H9 (cell line): ENCODE data around the gene DOCK2. TPM values are rescaled to one million over a fixed set of nuclear protein-coding genes. Genes with fewer than 3 reads are reported as not detected.

Source experiments
- DNase-seq: peaks from one replicate; pipeline ENCODE4 v3.0.0-alpha.2; 2017
- H2AFZ ChIP-seq: one replicate; pipeline ENCODE4 v1.6.1; 2013; ENCODE audit warnings: mild to moderate bottlenecking, low read length, control low read depth, moderate library complexity
- H2AK5ac ChIP-seq: 2 replicates; pipeline ENCODE4 v1.6.1; 2013; ENCODE audit warnings: low read length, control low read depth, mixed read lengths; ENCODE audit not compliant: insufficient read length
- H2BK120ac ChIP-seq: one replicate; pipeline ENCODE4 v1.6.1; 2013; ENCODE audit warnings: low read depth, mild to moderate bottlenecking, low read length, control low read depth, inconsistent platforms; ENCODE audit not compliant: poor library complexity, severe bottlenecking
- H2BK12ac ChIP-seq: 2 replicates; pipeline ENCODE4 v1.6.1; 2013; ENCODE audit warnings: low read length, control low read depth, mixed read lengths, low read depth; ENCODE audit not compliant: insufficient read length
- H2BK15ac ChIP-seq: 2 replicates; pipeline ENCODE4 v1.6.1; 2013; ENCODE audit warnings: low read depth, low read length, control low read depth
- H2BK20ac ChIP-seq: one replicate; pipeline ENCODE4 v1.6.1; 2013; ENCODE audit warnings: low read depth, mild to moderate bottlenecking, low read length, control low read depth, inconsistent platforms; ENCODE audit not compliant: poor library complexity, severe bottlenecking
- H2BK5ac ChIP-seq: 2 replicates; pipeline ENCODE4 v1.6.1; 2013; ENCODE audit warnings: low read length, control low read depth, mixed read lengths; ENCODE audit not compliant: insufficient read length
- H3K14ac ChIP-seq: 2 replicates; pipeline ENCODE4 v1.6.1; 2013; ENCODE audit warnings: low read length, control low read depth; ENCODE audit not compliant: insufficient read depth
- H3K18ac ChIP-seq: 2 replicates; pipeline ENCODE4 v1.6.1; 2013; ENCODE audit warnings: low read depth, mild to moderate bottlenecking, mixed read lengths, low read length, control low read depth; ENCODE audit not compliant: insufficient read length
- H3K23ac ChIP-seq: 2 replicates; pipeline ENCODE4 v1.6.1; 2013; ENCODE audit warnings: low read length, control low read depth, mixed read lengths, low read depth; ENCODE audit not compliant: insufficient read length
- H3K23me2 ChIP-seq: 2 replicates; pipeline ENCODE4 v1.6.1; 2013; ENCODE audit warnings: low read depth, mild to moderate bottlenecking, mixed read lengths, low read length, control low read depth; ENCODE audit not compliant: insufficient read length, poor library complexity, severe bottlenecking
- H3K27ac ChIP-seq: 2 replicates; pipeline ENCODE4 v1.5.1; 2013; ENCODE audit warnings: low read length, control low read depth, mixed read lengths, low read depth; ENCODE audit not compliant: insufficient read length
- H3K27me3 ChIP-seq: 2 replicates; pipeline ENCODE4 v1.6.1; 2013; ENCODE audit warnings: low read length, control low read depth, inconsistent platforms; ENCODE audit not compliant: insufficient read depth
- H3K4ac ChIP-seq: 2 replicates; pipeline ENCODE4 v1.6.1; 2013; ENCODE audit warnings: low read depth, mild to moderate bottlenecking, control low read depth, inconsistent platforms, low read length, moderate library complexity
- H3K4me1 ChIP-seq: 2 replicates; pipeline ENCODE4 v1.6.1; 2013; ENCODE audit warnings: low read length, control low read depth, inconsistent platforms; ENCODE audit not compliant: insufficient read depth
- H3K4me2 ChIP-seq: 2 replicates; pipeline ENCODE4 v1.6.1; 2013; ENCODE audit warnings: low read length, control low read depth, mixed read lengths; ENCODE audit not compliant: insufficient read length, insufficient read depth
- H3K56ac ChIP-seq: 2 replicates; pipeline ENCODE4 v1.6.1; 2013; ENCODE audit warnings: low read depth, mild to moderate bottlenecking, mixed read lengths, low read length, control low read depth; ENCODE audit not compliant: insufficient read length
- H3K79me1 ChIP-seq: 2 replicates; pipeline ENCODE4 v1.6.1; 2013; ENCODE audit warnings: low read depth, mild to moderate bottlenecking, moderate library complexity, low read length, control low read depth, inconsistent platforms; ENCODE audit not compliant: insufficient read depth, poor library complexity, severe bottlenecking
- H3K79me2 ChIP-seq: 2 replicates; pipeline ENCODE4 v1.6.1; 2013; ENCODE audit warnings: low read length, control low read depth, inconsistent platforms; ENCODE audit not compliant: insufficient read depth
- H3K9ac ChIP-seq: 2 replicates; pipeline ENCODE4 v1.6.1; 2013; ENCODE audit warnings: low read length, control low read depth, mixed read lengths; ENCODE audit not compliant: insufficient read length; ENCODE audit errors: extremely low read depth
- H3K9me3 ChIP-seq: one replicate; pipeline ENCODE4 v1.6.1; 2013; ENCODE audit warnings: low read depth, low read length, inconsistent platforms; ENCODE audit not compliant: control insufficient read depth
- H3T11ph ChIP-seq: one replicate; pipeline ENCODE4 v1.6.1; 2013; ENCODE audit warnings: mild to moderate bottlenecking, low read length, control low read depth, inconsistent platforms
- H4K20me1 ChIP-seq: one replicate; pipeline ENCODE4 v1.6.1; 2013; ENCODE audit not compliant: control insufficient read depth, insufficient read length, insufficient read depth
- H4K5ac ChIP-seq: 2 replicates; pipeline ENCODE4 v1.6.1; 2013; ENCODE audit warnings: low read depth, mild to moderate bottlenecking, mixed read lengths, low read length, control low read depth; ENCODE audit not compliant: insufficient read length
- H4K8ac ChIP-seq: replicated peaks from 2 replicates; pipeline ENCODE4 v1.6.1; 2013; ENCODE audit warnings: low read length, control low read depth, mixed read lengths, low read depth; ENCODE audit not compliant: insufficient read length
- H4K91ac ChIP-seq: 2 replicates; pipeline ENCODE4 v1.6.1; 2013; ENCODE audit warnings: low read depth, mild to moderate bottlenecking, moderate library complexity, mixed read lengths, low read length, control low read depth; ENCODE audit not compliant: insufficient read length
- H3K27ac Mint-ChIP-seq, 3 experiments: 2 replicates in 2 of 3; 3 replicates in 1 of 3; pipeline ENCODE4 v1.8.0; 2020 to 2021; ENCODE audit warnings: mixed read lengths in 3 of 3, mild to moderate bottlenecking in 1 of 3, moderate library complexity in 1 of 3
- H3K27me3 Mint-ChIP-seq: 2 replicates; pipeline ENCODE4 v1.8.0; 2021; ENCODE audit warnings: low read depth, mild to moderate bottlenecking, moderate library complexity, mixed read lengths
- H3K36me3 Mint-ChIP-seq, 3 experiments: 2 replicates in 2 of 3; 3 replicates in 1 of 3; pipeline ENCODE4 v1.8.0; 2020 to 2021; ENCODE audit warnings: low read depth in 3 of 3, mixed read lengths in 3 of 3; ENCODE audit not compliant: insufficient read depth in 1 of 3
- H3K4me1 Mint-ChIP-seq, 2 experiments: 2 replicates each; pipeline ENCODE4 v1.8.0; 2020; ENCODE audit warnings: mixed read lengths in 2 of 2
- H3K4me3 Mint-ChIP-seq, 2 experiments: 2 replicates in 1 of 2; 3 replicates in 1 of 2; pipeline ENCODE4 v1.8.0; 2020 to 2021; ENCODE audit warnings: mild to moderate bottlenecking in 2 of 2, mixed read lengths in 2 of 2, moderate library complexity in 1 of 2
- H3K9me3 Mint-ChIP-seq, 2 experiments: 2 replicates in 1 of 2; 3 replicates in 1 of 2; pipeline ENCODE4 v1.8.0; 2020; ENCODE audit warnings: mild to moderate bottlenecking in 2 of 2, mixed read lengths in 2 of 2, moderate library complexity in 1 of 2
- WGBS: extraction: QIAGEN DNeasy Blood & Tissue Kit; methylation state at CpG from one replicate; pipeline ENCODE4 v1.1.7; 2013; ENCODE audit warnings: missing lambda C conversion rate, low lambda C conversion rate, mixed read lengths; ENCODE audit not compliant: insufficient read length; ENCODE audit errors: extremely low coverage; 5-methylcytosine and 5-hydroxymethylcytosine counted together
- total RNA-seq: library from RNA; stranded (reverse); gene quantifications from 2 replicates; pipeline ENCODE4 v1.2.1, GENCODE V29; 2021
- TF ChIP-seq, protein P1 (sequence below): fragments of 200-600 bp; sonication (generic); conservative IDR thresholded peaks from 3 replicates; pipeline ENCODE4 v1.8.0; 2021; ENCODE audit warnings: antibody characterized with exemption, mild to moderate bottlenecking

Gene DOCK2
- total RNA-seq, 1 experiment from 2014 or later = 7.8 TPM

DNA sequence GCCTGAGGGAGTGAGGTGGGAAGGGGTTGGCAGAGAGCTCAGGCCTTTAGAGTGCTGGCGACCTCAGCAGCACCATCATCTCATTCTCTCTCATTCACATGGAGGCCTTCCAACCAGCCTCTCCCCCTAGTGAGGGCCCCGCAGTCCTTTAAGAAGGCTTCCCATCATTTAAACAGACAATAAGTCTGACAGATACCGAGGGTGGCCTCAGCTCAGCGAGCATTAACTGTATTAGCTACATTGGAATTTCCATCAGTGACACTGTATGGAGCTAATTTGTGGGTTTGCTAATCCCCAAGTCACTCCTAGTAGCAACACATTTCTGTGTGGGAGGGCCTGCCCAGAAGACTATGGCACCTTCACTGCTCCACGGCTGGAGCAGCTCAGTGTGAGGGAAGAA, 267.4 kb downstream of the DOCK2 start:
- H3K4ac ChIP-seq = no peak overlapping the region
- no peak for DNase-seq
- no peak overlapping the region for H3K23ac ChIP-seq
- H3T11ph ChIP-seq = no peak overlapping the region
- WGBS = no CpG with 5 or more reads among the region's 5 CpGs
- Mint-ChIP-seq H3K4me1 (peaks cover 12 to 13% of the 10 kb centered on the region in 2 experiments), H3K4me3 (no peak overlapping the region), H3K27me3 (no peaks in the 10 kb centered on the region), H3K27ac (no peak overlapping the region), H3K36me3 (no peaks in the 10 kb centered on the region), H3K9me3 (no peaks in the 10 kb centered on the region; a peak in 1 of 5 replicates)
- no peak overlapping the region for H2BK20ac ChIP-seq
- H3K4me1 ChIP-seq = no peaks in the 10 kb centered on the region
- no peaks in the 10 kb centered on the region for H3K23me2 ChIP-seq
- no peak overlapping the region for H2BK15ac ChIP-seq
- H2AK5ac ChIP-seq = no peak overlapping the region
- no peak overlapping the region for H4K5ac ChIP-seq
- no peak overlapping the region for H2BK5ac ChIP-seq
- no peak overlapping the region for H2AFZ ChIP-seq
- H4K8ac ChIP-seq = no peak overlapping the region
- no peaks in the 10 kb centered on the region for H3K79me2 ChIP-seq
- H3K27me3 ChIP-seq = no peaks in the 10 kb centered on the region
- TF ChIP-seq, protein P1, sequence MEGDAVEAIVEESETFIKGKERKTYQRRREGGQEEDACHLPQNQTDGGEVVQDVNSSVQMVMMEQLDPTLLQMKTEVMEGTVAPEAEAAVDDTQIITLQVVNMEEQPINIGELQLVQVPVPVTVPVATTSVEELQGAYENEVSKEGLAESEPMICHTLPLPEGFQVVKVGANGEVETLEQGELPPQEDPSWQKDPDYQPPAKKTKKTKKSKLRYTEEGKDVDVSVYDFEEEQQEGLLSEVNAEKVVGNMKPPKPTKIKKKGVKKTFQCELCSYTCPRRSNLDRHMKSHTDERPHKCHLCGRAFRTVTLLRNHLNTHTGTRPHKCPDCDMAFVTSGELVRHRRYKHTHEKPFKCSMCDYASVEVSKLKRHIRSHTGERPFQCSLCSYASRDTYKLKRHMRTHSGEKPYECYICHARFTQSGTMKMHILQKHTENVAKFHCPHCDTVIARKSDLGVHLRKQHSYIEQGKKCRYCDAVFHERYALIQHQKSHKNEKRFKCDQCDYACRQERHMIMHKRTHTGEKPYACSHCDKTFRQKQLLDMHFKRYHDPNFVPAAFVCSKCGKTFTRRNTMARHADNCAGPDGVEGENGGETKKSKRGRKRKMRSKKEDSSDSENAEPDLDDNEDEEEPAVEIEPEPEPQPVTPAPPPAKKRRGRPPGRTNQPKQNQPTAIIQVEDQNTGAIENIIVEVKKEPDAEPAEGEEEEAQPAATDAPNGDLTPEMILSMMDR = no peak
- no peak overlapping the region for H2BK120ac ChIP-seq
- no peak overlapping the region for H3K14ac ChIP-seq
- no peak overlapping the region for H3K56ac ChIP-seq
- no peak overlapping the region for H2BK12ac ChIP-seq
- no peak overlapping the region for H4K91ac ChIP-seq
- H3K79me1 ChIP-seq = no peaks in the 10 kb centered on the region
- H3K18ac ChIP-seq = no peak overlapping the region
- no peaks in the 10 kb centered on the region for H3K9me3 ChIP-seq
- H3K27ac ChIP-seq = no peak overlapping the region
- no peak overlapping the region for H3K4me2 ChIP-seq
- no peaks in the 10 kb centered on the region for H4K20me1 ChIP-seq
- H3K9ac ChIP-seq = no peak overlapping the region
